ENCODE results near the gene IGFBP2. TPM values are rescaled to one million over a fixed set of nuclear protein-coding genes. Genes with fewer than 3 reads are reported as not detected.

Gene IGFBP2
- total and polyA plus RNA-seq, 2 experiments from 2014 or later, result 177 to 364 TPM

- Histone ChIP-seq H2AFZ (0 out of 2 replicates have a peak overlapping the region, but pooled peaks have one; percentile 16), H3K4me3 (no peak overlapping the region), H3K4me2 (no peak overlapping the region), H3K9me2 (ENCODE audit: insufficient read depth) (no peaks in the 10 kb centered on the region), H3K36me3 (ENCODE audit: insufficient read depth) (no peaks in the 10 kb centered on the region), H3K79me2 (replicated peaks; ENCODE audit: insufficient read depth) (no peaks in the 10 kb centered on the region), H3K27me3 (ENCODE audit: insufficient read depth) (peaks cover 7% of the 10 kb centered on the region; the same call in 1 of the 2 replicates), H4K20me1 (replicated peaks; ENCODE audit: insufficient read depth) (no peaks in the 10 kb centered on the region), H3F3A (replicated peaks; ENCODE audit: low read depth) (no peaks in the 10 kb centered on the region), H3K4me1 (ENCODE audit: insufficient read depth) (peaks cover 7% of the 10 kb centered on the region), H3K27ac (ENCODE audit: low read depth) (no peak overlapping the region)
- no peak for ATAC-seq
- Mint-ChIP-seq H3K36me3 (ENCODE audit: low read depth) (no peaks in the 10 kb centered on the region), H3K4me3 (no peak overlapping the region), H3K4me1 (peaks cover 11% of the 10 kb centered on the region), H3K9me3 (no peaks in the 10 kb centered on the region), H3K27ac (no peak overlapping the region), H3K27me3 (ENCODE audit: insufficient read depth, low read depth, poor library complexity) (peaks cover 8% of the 10 kb centered on the region)
- no peak for DNase-seq (ENCODE audit: low spot score)
- TF ChIP-seq ZNF462 (CRISPR knock-in tag; IDR thresholded peaks at IDR 0.05) (no peak), JUNB (IDR thresholded peaks at IDR 0.05; ENCODE audit: unreplicated experiment) (no peak), EZH2phosphoT487 (IDR thresholded peaks at IDR 0.05; ENCODE audit: unreplicated experiment) (no peak), CREB1 (CRISPR knock-in tag; IDR thresholded peaks at IDR 0.05; ENCODE audit: low read depth) (no peak), CTCF (conservative IDR thresholded peaks at IDR 0.05; ENCODE audit: low read depth in 2 of 2) (no peak), POLR2AphosphoS5 (IDR thresholded peaks at IDR 0.05; ENCODE audit: low read depth) (no peak), EZH2 (IDR thresholded peaks at IDR 0.05; ENCODE audit: low read depth, unreplicated experiment) (no peak), ZNF114 (CRISPR knock-in tag; IDR thresholded peaks at IDR 0.05) (no peak), NANOG (IDR thresholded peaks at IDR 0.05; ENCODE audit: borderline replicate concordance) (no peak), ETS1 (IDR thresholded peaks at IDR 0.05) (no peak), ZNF331 (CRISPR knock-in tag; IDR thresholded peaks at IDR 0.05; ENCODE audit: low read depth) (no peak), STAT1 (IDR thresholded peaks at IDR 0.05; ENCODE audit: unreplicated experiment) (no peak), REST (IDR thresholded peaks at IDR 0.05; ENCODE audit: unreplicated experiment) (no peak)
Observed at GRCh38 chr2:216700781-216701180, 67.6 kb downstream of the IGFBP2 start.
